Activated T-helper 1 cell treated with Interleukin-2 at 50 U/mL for 16 hours (primary cell): Measurements from ENCODE around the gene RNF17.

Experiments
- DNase-seq: peaks from one replicate; pipeline ENCODE4 v3.0.0-alpha.2; 2020; ENCODE audit warnings: low read depth

RNF17 gene

GRCh38 chr13:24900507-24900906, 136.5 kb downstream of the RNF17 start:
- DNase-seq, result no peak

GRCh38 chr13:24905242-24905641, 141.3 kb downstream of the RNF17 start:
- no peak for DNase-seq

DNA sequence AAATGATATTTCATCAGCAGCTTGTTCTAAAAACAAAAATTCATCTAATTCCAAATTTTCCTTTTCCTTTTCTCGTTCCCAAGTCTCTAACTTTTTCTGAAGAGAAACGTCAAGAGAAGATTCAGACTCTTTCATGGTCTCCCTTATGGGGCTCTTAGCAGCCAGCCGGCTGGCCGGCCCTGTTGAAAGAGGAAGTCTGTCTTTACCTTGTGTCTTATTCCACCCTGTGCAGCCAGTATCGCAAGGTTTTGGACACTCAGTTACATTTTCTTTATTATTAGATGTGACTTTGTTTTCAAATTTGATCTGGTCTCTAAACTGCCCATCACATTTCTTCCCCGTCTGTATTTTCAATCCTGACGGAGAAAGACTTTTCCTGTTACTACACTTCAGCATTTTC, 142.3 kb downstream of the RNF17 start:
- DNase-seq, result no peak

- DNase-seq, result no peak
Observed at GRCh38 chr13:24910502-24911132, 146.6 kb downstream of the RNF17 start.

DNA sequence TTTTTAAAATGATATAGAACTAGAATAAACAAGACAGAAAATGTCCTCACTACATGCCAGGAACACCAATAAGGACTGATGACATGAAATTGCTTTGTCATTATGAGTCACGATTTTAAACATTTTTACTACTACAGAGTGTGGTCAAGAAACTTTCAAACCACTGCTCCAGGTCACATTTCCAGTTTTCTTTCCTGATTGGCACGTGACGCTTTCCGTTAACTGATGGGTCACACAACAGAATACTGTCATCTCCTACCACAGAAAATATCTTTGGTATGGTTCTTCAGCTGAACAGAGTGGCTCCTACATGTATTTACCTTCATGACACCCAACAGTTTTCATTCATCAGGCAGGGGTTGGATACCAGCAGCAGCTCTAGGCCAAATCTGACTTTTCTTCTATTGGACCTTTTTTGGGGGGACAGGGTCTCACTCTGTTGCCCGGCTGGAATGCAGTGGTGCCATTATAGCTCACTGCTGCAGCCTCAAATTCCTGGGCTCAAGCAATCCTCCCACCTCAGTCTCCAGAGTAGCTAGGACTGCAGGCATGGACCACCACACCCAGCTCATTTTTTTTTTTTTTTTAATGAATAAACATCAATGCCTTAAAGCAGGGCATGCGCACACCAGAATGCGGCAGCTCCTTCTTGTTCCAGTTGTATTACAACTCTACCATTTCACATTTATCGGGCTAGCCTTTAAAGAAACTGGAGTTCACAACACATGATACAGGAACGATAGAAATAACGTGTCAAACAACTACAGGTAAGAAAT, 147.4 kb downstream of the RNF17 start:
- DNase-seq, result no peak

GRCh38 chr13:24916464-24916863, 152.5 kb downstream of the RNF17 start:
- DNase-seq, result no peak

DNA sequence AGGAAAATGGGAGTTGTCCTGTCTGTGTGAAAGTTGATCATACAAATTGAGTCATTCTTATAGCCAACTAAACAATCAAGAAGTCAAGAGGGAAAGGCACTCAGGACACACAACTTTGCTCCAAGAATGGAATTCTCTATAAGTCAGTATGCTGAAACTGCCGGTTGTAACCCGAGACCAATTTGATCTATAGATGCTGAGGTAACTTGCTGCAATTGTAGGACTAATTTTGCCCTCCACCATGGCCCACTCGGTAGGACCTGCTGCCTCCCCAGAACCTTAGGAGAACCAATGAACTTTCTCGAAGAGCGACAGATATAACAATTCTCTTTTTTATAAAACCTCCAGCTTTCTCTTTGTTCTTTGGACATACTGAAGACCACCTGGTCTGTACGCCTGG, 157.0 kb downstream of the RNF17 start:
- DNase-seq, result no peak

GRCh38 chr13:24921881-24922280, 157.9 kb downstream of the RNF17 start:
- DNase-seq, result no peak

- no peak for DNase-seq
Observed at GRCh38 chr13:24922387-24922744, 158.4 kb downstream of the RNF17 start.

GRCh38 chr13:24922745-24923591, 159.0 kb downstream of the RNF17 start:
- peak; percentile 87 for DNase-seq

DNA sequence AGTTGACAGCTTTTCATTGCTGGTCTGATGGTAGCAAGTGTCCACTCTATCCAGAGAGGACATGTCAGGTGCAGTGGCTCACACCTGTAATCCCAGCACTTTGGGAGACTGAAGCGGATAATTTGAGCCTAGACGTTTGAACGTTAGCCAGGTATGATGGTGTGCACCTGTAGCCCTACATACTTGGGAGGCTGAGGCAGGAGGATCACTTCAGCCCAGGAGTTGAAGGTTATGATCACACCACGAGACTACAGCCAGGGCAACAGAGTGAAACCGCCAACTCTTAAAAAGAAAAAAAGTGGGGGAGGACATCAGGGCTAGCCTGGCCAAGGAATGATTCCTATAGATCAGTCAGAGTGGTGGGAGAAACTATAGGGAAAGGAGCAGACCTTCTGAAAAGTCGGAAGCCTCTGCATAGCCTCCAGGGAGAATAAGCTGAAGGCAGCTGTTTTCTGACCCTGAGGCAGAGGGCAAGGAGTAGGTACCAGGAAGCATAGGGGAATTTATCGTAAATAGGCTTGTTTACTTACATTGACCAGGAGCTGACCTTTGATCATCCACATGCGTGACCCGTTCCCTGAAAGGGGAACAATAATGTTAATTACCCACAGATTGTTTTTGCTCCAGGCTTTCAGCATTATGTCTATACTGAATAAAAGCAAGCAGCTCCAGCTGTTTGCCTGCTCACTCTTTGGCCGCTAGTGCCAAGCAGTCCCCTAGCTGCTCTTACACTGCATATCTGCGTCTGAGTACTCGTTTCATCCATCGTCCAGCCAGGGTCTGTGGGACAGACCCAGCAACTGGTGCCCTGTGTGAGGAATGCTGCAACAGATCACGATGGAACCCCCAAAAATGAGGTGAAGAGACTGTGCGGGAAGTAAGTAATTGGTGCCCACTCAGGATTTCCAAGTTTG, 161.6 kb downstream of the RNF17 start:
- no peak for DNase-seq

DNA sequence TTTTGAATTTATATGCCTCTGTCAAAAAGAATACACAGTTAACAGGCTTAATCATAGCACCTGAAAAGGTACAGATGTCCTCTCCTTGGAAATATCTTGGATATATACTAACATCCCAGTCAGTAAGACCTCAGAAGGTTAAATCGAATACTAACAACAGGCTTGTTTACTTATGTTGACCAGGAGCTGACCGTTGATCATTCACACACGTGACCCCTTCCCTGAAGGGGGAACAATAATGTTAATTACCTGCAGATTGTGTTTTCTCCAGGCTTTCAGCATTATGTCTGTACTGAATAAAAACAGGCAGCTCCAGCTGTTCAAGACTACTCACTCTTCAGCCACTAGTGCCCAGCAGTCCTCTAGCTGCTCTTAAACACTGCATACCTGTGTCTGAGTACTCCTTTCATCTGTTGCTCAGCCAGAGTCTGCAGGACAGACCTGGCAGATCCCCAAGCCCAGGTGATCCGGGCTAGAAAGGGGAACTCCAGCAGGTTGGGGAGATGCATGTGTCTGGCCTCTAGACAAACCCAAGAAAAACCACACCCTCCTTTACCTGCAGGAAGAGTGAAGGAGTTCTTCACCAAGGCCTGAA, 163.9 kb downstream of the RNF17 start:
- DNase-seq, result no peak

- DNase-seq, result no peak
Observed at GRCh38 chr13:24929196-24929595, 165.2 kb downstream of the RNF17 start.
